ENCODE measurements around the gene PDAP1. TPM values are rescaled to one million over a fixed set of nuclear protein-coding genes. Genes with fewer than 3 reads are reported as not detected.

PDAP1 gene
- total and polyA plus RNA-seq, 2 of the 8 experiments (the other 6 are each of a cell fraction or from before 2014, with no cell fraction given): 26.6 to 169 TPM

DNA sequence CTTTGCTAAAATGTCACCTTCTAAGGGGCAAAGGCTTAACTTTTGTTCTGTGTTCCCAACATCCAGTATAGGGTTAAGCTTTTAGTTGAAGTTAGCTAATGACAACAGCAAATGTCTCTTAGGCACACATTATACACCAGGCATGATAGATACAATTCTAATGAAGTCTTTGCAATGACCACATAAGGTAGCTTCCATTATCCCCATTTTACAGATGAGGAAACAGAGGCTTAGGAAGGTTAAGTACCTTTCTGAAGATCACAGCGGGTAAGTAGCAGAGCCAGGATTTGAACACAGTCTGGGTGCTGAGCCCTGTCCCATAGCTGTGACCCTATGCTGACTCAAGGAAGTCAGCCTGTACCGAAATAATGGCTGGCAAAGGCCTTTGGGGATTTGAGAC, 2.2 kb upstream of the PDAP1 start:
- Histone ChIP-seq H2AFZ (ENCODE audit: low read length) (no peak overlapping the region), H3K4ac (replicated peaks; ENCODE audit: insufficient read length, low read depth, low read length) (no peak overlapping the region), H2BK20ac (ENCODE audit: low read length) (no peak overlapping the region), H3K4me1 (replicated peaks in 1 of 4; ENCODE audit: control insufficient read depth in 3 of 4, insufficient read depth in 4 of 4, low read length in 3 of 4) (peaks cover 0 to 5% (median 3%) of the 10 kb centered on the region in 4 experiments; a peak in 2 of 7 replicates), H3K4me2 (ENCODE audit: insufficient read depth in 1 of 2, low read depth in 2 of 2, low read length in 2 of 2) (peak overlapping the region in 1 of 2 experiments; percentile 74; a peak in 1 of 4 replicates), H2BK5ac (ENCODE audit: low read depth, low read length) (no peak overlapping the region), H2AK5ac (ENCODE audit: low read depth, low read length) (no peak overlapping the region), H3K14ac (ENCODE audit: insufficient read length) (no peak overlapping the region), H4K91ac (replicated peaks; ENCODE audit: insufficient read length, low read length) (no peak overlapping the region), H3K27me3 (replicated peaks in 1 of 4; ENCODE audit: control insufficient read depth in 3 of 4, extremely low read depth in 1 of 4, insufficient read depth in 3 of 4, low read length in 3 of 4) (no peaks in the 10 kb centered on the region), H3K23ac (ENCODE audit: insufficient read length) (no peak overlapping the region), H3K79me1 (ENCODE audit: low read depth, low read length) (peaks cover 11% of the 10 kb centered on the region), H2BK15ac (ENCODE audit: low read length) (no peak overlapping the region), H3K4me3 (ENCODE audit: extremely low read depth in 1 of 4, insufficient read depth in 2 of 4, low read depth in 3 of 4, low read length in 4 of 4) (no peak overlapping the region; a peak in 1 of 8 replicates), H3K56ac (replicated peaks; ENCODE audit: insufficient read length, low read depth, low read length) (no peak overlapping the region), H3K36me3 (ENCODE audit: control insufficient read depth in 2 of 4, insufficient read depth in 4 of 4, low read length in 3 of 4) (peaks cover 7 to 42% (median 22%) of the 10 kb centered on the region in 4 experiments), H3K18ac (ENCODE audit: extremely low read depth, low read length) (no peak overlapping the region), H3K27ac (ENCODE audit: low read depth, low read length) (no peak overlapping the region), H3K79me2 (ENCODE audit: control insufficient read depth in 1 of 2, insufficient read depth in 2 of 2, low read length in 2 of 2) (peaks cover 31 to 49% of the 10 kb centered on the region in 2 experiments), H4K20me1 (replicated peaks in 1 of 2; ENCODE audit: control insufficient read depth in 1 of 2, insufficient read depth in 2 of 2, low read length in 2 of 2) (peaks cover 5% of the 10 kb centered on the region in 2 experiments), H3K9me3 (ENCODE audit: insufficient read depth in 2 of 2, low read depth in 1 of 2, low read length in 1 of 2) (no peaks in the 10 kb centered on the region), H4K5ac (ENCODE audit: insufficient read length, low read depth, low read length) (no peak overlapping the region), H3K9ac (replicated peaks in 1 of 4; ENCODE audit: extremely low read depth in 1 of 4, low read depth in 3 of 4, low read length in 3 of 4) (no peak overlapping the region), H3K23me2 (ENCODE audit: low read depth, low read length) (peaks cover 13% of the 10 kb centered on the region), H2BK12ac (ENCODE audit: low read depth, low read length) (no peak overlapping the region), H4K8ac (ENCODE audit: extremely low read depth, insufficient read depth, low read length) (no peak overlapping the region), H2BK120ac (replicated peaks; ENCODE audit: low read depth, low read length) (no peak overlapping the region)
- DNase-seq (ENCODE audit: low read depth in 1 of 2, low spot score in 2 of 2) (no peak), FAIRE-seq (no peak)
- 100% methylated on average over 2 of the region's 2 CpGs; no CpG with 5 or more reads in 1 of the 2 experiments for WGBS, 2 experiments (ENCODE audit: extremely low coverage in 1 of 2, insufficient coverage in 1 of 2, insufficient read length in 1 of 2, insufficient replicate concordance in 2 of 2, low coverage in 1 of 2, low lambda C conversion rate in 2 of 2, missing lambda C conversion rate in 1 of 2)
- ChIA-PET POLR2A (ENCODE audit: partially characterized antibody) (interaction anchor here (0.7 to 8.4 kb wide), 4 partner anchors 11 to 29 kb away, joined by 3 to 150 read pairs (median 28); no protein-coding TSS in a partner anchor), CTCF (ENCODE audit: partially characterized antibody) (interaction anchor here (0.8 to 1.0 kb wide), 2 partner anchors 12 to 19 kb away, joined by 3 read pairs; no protein-coding TSS in a partner anchor)
- TF ChIP-seq USF2 (IDR thresholded peaks at IDR 0.05; ENCODE audit: low read length) (no peak), GABPA (IDR thresholded peaks at IDR 0.05; ENCODE audit: borderline replicate concordance, insufficient read depth, low read length) (no peak), CHD1 (IDR thresholded peaks at IDR 0.05; ENCODE audit: low read depth, low read length) (no peak), YY1 (IDR thresholded peaks at IDR 0.05; ENCODE audit: low read depth, low read length) (no peak)
